ENCODE measurements around the gene WDR45B. TPM values are rescaled to one million over a fixed set of nuclear protein-coding genes. Genes with fewer than 3 reads are reported as not detected.

Gene WDR45B
- total and polyA plus RNA-seq, 2 donors (not counting 3 experiments of a cell fraction or from before 2014, with no cell fraction given) = 62.0 to 76.7 TPM

GRCh38 chr17:82640036-82640435 is 8.2 kb downstream of the WDR45B start:
- peaks cover 3% of the 10 kb centered on the region for H4K20me1 ChIP-seq (replicated peaks; ENCODE audit: control insufficient read depth, extremely low read depth, insufficient read depth, low read length)
- peaks cover 8 to 34% of the 10 kb centered on the region in 2 experiments for H3K36me3 ChIP-seq (ENCODE audit: control insufficient read depth in 2 of 2, extremely low read depth in 1 of 2, insufficient read depth in 2 of 2, low read length in 2 of 2)
- no peak overlapping the region for H3K4me3 ChIP-seq (replicated peaks in 1 of 3; ENCODE audit: insufficient read depth in 1 of 3, low read depth in 1 of 3, low read length in 3 of 3)
- ChIA-PET CTCF (interaction anchor here (0.6 kb wide), 1 partner anchor 8 kb away, joined by 3 read pairs; no protein-coding TSS in a partner anchor), POLR2A (no interaction called here)
- H3K27ac ChIP-seq (ENCODE audit: insufficient read depth, low read depth, low read length) = no peak overlapping the region
- FAIRE-seq = no peak
- no TSS peak for BruUV-seq (replicated peaks)
- H3K9me1 ChIP-seq (replicated peaks; ENCODE audit: control insufficient read depth, extremely low read depth, insufficient read depth, low read length) = no peaks in the 10 kb centered on the region
- no peak for DNase-seq (ENCODE audit: low read depth, low spot score)
- H2AFZ ChIP-seq (ENCODE audit: low read depth, low read length) = no peak overlapping the region
- H3K9ac ChIP-seq (replicated peaks; ENCODE audit: extremely low read depth, insufficient read depth, low read length) = no peak overlapping the region
- dilution Hi-C loops (cut with MboI; ENCODE audit: extremely low pct_ligation_motif_present, low sequenced_read_pairs) = no loop called here
- intact Hi-C loops (cut with micrococcal nuclease) = no loop called here
- no peaks in the 10 kb centered on the region for H3K27me3 ChIP-seq (ENCODE audit: control insufficient read depth in 2 of 2, insufficient read depth in 2 of 2, low read length in 2 of 2)
- H3K79me2 ChIP-seq (ENCODE audit: control insufficient read depth, insufficient read depth, low read length) = peaks cover 73% of the 10 kb centered on the region
- TF ChIP-seq MAX (IDR thresholded peaks at IDR 0.05; ENCODE audit: insufficient read depth, insufficient read length) (no peak), POLR2AphosphoS5 (IDR thresholded peaks at IDR 0.05; ENCODE audit: insufficient read depth, low read depth, low read length) (no peak), JUN (IDR thresholded peaks at IDR 0.05; ENCODE audit: borderline replicate concordance, insufficient read depth, insufficient read length, low read depth) (no peak)
- H3K4me1 ChIP-seq (ENCODE audit: control insufficient read depth, extremely low read depth, insufficient read depth, low read length) = no peaks in the 10 kb centered on the region
- no peak overlapping the region for H3K4me2 ChIP-seq (ENCODE audit: insufficient read depth, low read length)
- H3K9me3 ChIP-seq (replicated peaks; ENCODE audit: control insufficient read depth, insufficient read depth, low read length) = no peaks in the 10 kb centered on the region

- intact Hi-C loops (cut with micrococcal nuclease) = no loop called here
- CTCF ChIA-PET = no interaction called here
Observed at GRCh38 chr17:82639628-82640027, 8.6 kb downstream of the WDR45B start.

More at GRCh38 chr17:82639628-82640027, 8.6 kb downstream of the WDR45B start:
- POLR2A ChIA-PET = no interaction called here
- peaks cover 73% of the 10 kb centered on the region for H3K79me2 ChIP-seq (ENCODE audit: control insufficient read depth, insufficient read depth, low read length)
- no TSS peak for BruUV-seq (replicated peaks)
- no peak overlapping the region for H3K4me2 ChIP-seq (ENCODE audit: insufficient read depth, low read length)
- DNase-seq (ENCODE audit: low read depth, low spot score) (no peak), FAIRE-seq (no peak)
- peaks cover 8 to 34% of the 10 kb centered on the region in 2 experiments for H3K36me3 ChIP-seq (ENCODE audit: control insufficient read depth in 2 of 2, extremely low read depth in 1 of 2, insufficient read depth in 2 of 2, low read length in 2 of 2)
- H3K27ac ChIP-seq (ENCODE audit: insufficient read depth, low read depth, low read length) = no peak overlapping the region
- peaks cover 3% of the 10 kb centered on the region for H4K20me1 ChIP-seq (replicated peaks; ENCODE audit: control insufficient read depth, extremely low read depth, insufficient read depth, low read length)
- H3K4me3 ChIP-seq (replicated peaks in 1 of 3; ENCODE audit: insufficient read depth in 1 of 3, low read depth in 1 of 3, low read length in 3 of 3) = no peak overlapping the region
- H3K27me3 ChIP-seq (ENCODE audit: control insufficient read depth in 2 of 2, insufficient read depth in 2 of 2, low read length in 2 of 2) = no peaks in the 10 kb centered on the region
- dilution Hi-C loops (cut with MboI; ENCODE audit: extremely low pct_ligation_motif_present, low sequenced_read_pairs) = no loop called here
- no peak overlapping the region for H2AFZ ChIP-seq (ENCODE audit: low read depth, low read length)
- no peaks in the 10 kb centered on the region for H3K9me1 ChIP-seq (replicated peaks; ENCODE audit: control insufficient read depth, extremely low read depth, insufficient read depth, low read length)
- no peak overlapping the region for H3K9ac ChIP-seq (replicated peaks; ENCODE audit: extremely low read depth, insufficient read depth, low read length)
- no peaks in the 10 kb centered on the region for H3K9me3 ChIP-seq (replicated peaks; ENCODE audit: control insufficient read depth, insufficient read depth, low read length)
- TF ChIP-seq POLR2A (IDR thresholded peaks at IDR 0.05; ENCODE audit: low read depth, low read length) (no peak), MYC (IDR thresholded peaks at IDR 0.05; ENCODE audit: low read depth, low read length) (no peak), GATA2 (IDR thresholded peaks at IDR 0.05; ENCODE audit: insufficient read depth, insufficient read length, low read depth, low read length) (no peak), CTCF (IDR thresholded peaks at IDR 0.05; ENCODE audit: extremely low read depth in 1 of 2, insufficient read depth in 1 of 2, low read depth in 1 of 2, low read length in 2 of 2) (no peak), POLR2AphosphoS5 (IDR thresholded peaks at IDR 0.05; ENCODE audit: insufficient read depth, low read depth, low read length) (no peak), FOS (IDR thresholded peaks at IDR 0.05; ENCODE audit: borderline replicate concordance, insufficient read depth, low read length) (no peak), JUN (IDR thresholded peaks at IDR 0.05; ENCODE audit: borderline replicate concordance, insufficient read depth, insufficient read length, low read depth) (no peak), MAX (IDR thresholded peaks at IDR 0.05; ENCODE audit: insufficient read depth, insufficient read length) (no peak), EZH2 (IDR thresholded peaks at IDR 0.05; ENCODE audit: borderline replicate concordance, low read depth, low read length, severe bottlenecking) (no peak)
- H3K4me1 ChIP-seq (ENCODE audit: control insufficient read depth, extremely low read depth, insufficient read depth, low read length) = no peaks in the 10 kb centered on the region
